Stimulated activated effector memory CD8-positive, alpha-beta T cell treated with anti-CD3 and anti-CD28 coated beads, Interleukin-12 subunit alpha, Interleukin-12 subunit beta, amount 100 ng/mL, for 72 hours (primary cell): ENCODE data around the gene SVIP.

Source experiments
- ATAC-seq: fragments of 150-1000 bp; cut with Tn5 transposase; 2 replicates; pipeline ENCODE4 v1.10.0; 2021
- DNase-seq, 2 donors: peaks; one replicate each; pipeline ENCODE4 v3.0.0; 2021 to 2022; ENCODE audit warnings: low spot score in 2 of 2
- H3K27ac Mint-ChIP-seq: one replicate; pipeline ENCODE4 v1.8.0; 2022; ENCODE audit warnings: mild to moderate bottlenecking, mixed read lengths
- H3K36me3 Mint-ChIP-seq: one replicate; pipeline ENCODE4 v1.8.0; 2022; ENCODE audit warnings: mild to moderate bottlenecking, mixed read lengths
- H3K4me1 Mint-ChIP-seq: one replicate; pipeline ENCODE4 v1.8.0; 2022; ENCODE audit warnings: mixed read lengths
- H3K4me3 Mint-ChIP-seq: one replicate; pipeline ENCODE4 v1.8.0; 2022; ENCODE audit warnings: mild to moderate bottlenecking, mixed read lengths
- H3K9me3 Mint-ChIP-seq: one replicate; pipeline ENCODE4 v1.8.0; 2022; ENCODE audit warnings: mixed read lengths

The SVIP gene

GRCh38 chr11:22774716-22775115, 54.9 kb downstream of the SVIP start:
- peaks cover 6% of the 10 kb centered on the region for H3K4me1 Mint-ChIP-seq
- H3K9me3 Mint-ChIP-seq = no peaks in the 10 kb centered on the region
- H3K36me3 Mint-ChIP-seq = no peaks in the 10 kb centered on the region
- ATAC-seq (no peak), DNase-seq (no peak)
- H3K4me3 Mint-ChIP-seq = no peak overlapping the region
- H3K27ac Mint-ChIP-seq = no peak overlapping the region

DNA sequence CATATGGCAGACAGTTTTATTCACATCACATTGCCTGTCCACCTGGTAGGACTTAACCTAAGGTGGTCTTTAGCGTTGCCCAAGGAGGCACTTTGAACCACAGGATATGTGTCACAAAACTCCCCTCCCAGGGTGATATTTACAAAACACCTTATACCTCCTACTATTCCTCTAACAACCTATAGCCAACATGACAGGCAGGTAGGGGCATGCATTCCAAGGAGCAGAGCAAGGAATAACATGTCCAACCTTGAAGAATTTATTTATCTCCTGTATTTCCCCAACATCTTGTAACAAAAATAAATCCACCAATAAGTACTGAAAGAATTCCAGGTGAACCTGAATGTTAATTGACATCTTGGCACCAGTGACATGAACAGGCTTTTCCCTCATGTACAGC, 60.5 kb downstream of the SVIP start:
- no peaks in the 10 kb centered on the region for H3K9me3 Mint-ChIP-seq
- no peak overlapping the region for H3K4me3 Mint-ChIP-seq
- DNase-seq = no peak
- H3K27ac Mint-ChIP-seq = no peak overlapping the region
- no peaks in the 10 kb centered on the region for H3K4me1 Mint-ChIP-seq
- ATAC-seq = no peak
- H3K36me3 Mint-ChIP-seq = no peaks in the 10 kb centered on the region
